H1 (cell line): Measurements from ENCODE around the gene CMTM3. TPM values are rescaled to one million over a fixed set of nuclear protein-coding genes. Genes with fewer than 3 reads are reported as not detected.

Source experiments
- EGR1 ChIP-seq: IDR thresholded peaks from 2 replicates; pipeline ENCODE4 v1.6.1; 2011; ENCODE audit warnings: low read depth, low read length, borderline replicate concordance
- POLR2AphosphoS5 ChIP-seq: IDR thresholded peaks from 2 replicates; pipeline ENCODE4 v1.6.1; 2011; ENCODE audit warnings: low read depth, low read length
- SAP30 ChIP-seq: fragments of 300-600 bp; sonication (generic); IDR thresholded peaks from 2 replicates; pipeline ENCODE4 v1.7.1; 2012; ENCODE audit warnings: low read length, moderate library complexity, mild to moderate bottlenecking, inconsistent platforms; ENCODE audit not compliant: insufficient read depth, insufficient replicate concordance
- SP1 ChIP-seq: IDR thresholded peaks from 2 replicates; pipeline ENCODE4 v1.6.1; 2011; ENCODE audit warnings: low read depth, low read length
- polyA plus RNA-seq, 7 experiments: library from polyadenylated mRNA; depleted of rRNA in 3 of 7; stranded (reverse) in 5 of 7; unstranded in 2 of 7; fragments of >200 nt in 5 of 7; fragments of 200-250 nt in 2 of 7; gene quantifications; 1 replicate in 5 of 7; 2 replicates in 1 of 7; 4 replicates in 1 of 7; pipeline versions ENCODE4 v1.2.1 to v1.2.3, GENCODE V29; 2011 to 2013; ENCODE audit warnings: missing spikeins in 2 of 7, mixed read lengths in 2 of 7
- total RNA-seq: library from RNA; stranded (reverse); fragmentation: NEBNext Ultra II Directional; extraction: Animal tissue kit (Norgen Biotek cat#: 25700); gene quantifications from 2 replicates; pipeline ENCODE4 v1.2.1, GENCODE V29; 2021

Gene CMTM3
- total and polyA plus RNA-seq, 2 of the 8 experiments (the other 6 are each of a cell fraction or from before 2014, with no cell fraction given): 24.7 to 24.8 TPM

DNA sequence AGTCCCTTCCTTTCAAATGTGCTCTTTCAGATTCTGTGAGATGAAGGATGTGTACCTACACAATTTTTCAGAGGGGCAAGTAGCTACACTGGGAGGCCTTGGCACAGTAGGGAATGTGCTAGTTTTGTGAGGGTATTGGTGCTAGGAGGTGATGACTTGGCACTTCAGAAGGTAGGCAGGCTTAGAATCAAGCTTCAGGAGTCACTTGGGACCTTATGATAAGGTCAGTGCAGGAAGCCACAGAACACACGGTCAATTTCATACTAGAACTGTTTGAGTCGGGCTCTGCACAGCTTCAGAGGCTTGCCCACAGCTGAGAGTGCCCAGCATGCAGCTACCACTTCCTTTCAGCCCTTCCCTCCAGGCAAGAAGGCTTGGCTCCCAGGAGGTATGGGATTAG, 32.1 kb upstream of the CMTM3 start (continued):
- TF ChIP-seq SP1 (no peak), POLR2AphosphoS5 (no peak), SAP30 (no peak), EGR1 (no peak)
